HepG2 (cell line): ENCODE data around the gene FZD4. TPM values are rescaled to one million over a fixed set of nuclear protein-coding genes. Genes with fewer than 3 reads are reported as not detected.

ENCODE experiments used
- ATF4 ChIP-seq, 2 experiments: fragments of 450-650 bp in 1 of 2; sonication (generic) in 1 of 2; formaldehyde crosslinking; IDR thresholded peaks; 2 replicates each; pipeline versions ENCODE4 v1.5.0 to v1.8.0; 2020 to 2022; ENCODE audit warnings: mild to moderate bottlenecking in 1 of 2, missing genetic modification reagents in 1 of 2
- DZIP1 ChIP-seq: sonication (generic); formaldehyde crosslinking; IDR thresholded peaks from 2 replicates; pipeline ENCODE4 v1.5.0; 2020; ENCODE audit warnings: mild to moderate bottlenecking, missing genetic modification reagents
- GPBP1L1 ChIP-seq: sonication (generic); formaldehyde crosslinking; IDR thresholded peaks from 2 replicates; pipeline ENCODE4 v1.5.0; 2020; ENCODE audit warnings: mild to moderate bottlenecking, missing genetic modification reagents
- HMG20A ChIP-seq: IDR thresholded peaks from 2 replicates; pipeline ENCODE4 v1.6.1; 2016; ENCODE audit warnings: borderline replicate concordance
- NFYB ChIP-seq: sonication (generic); formaldehyde crosslinking; IDR thresholded peaks from 2 replicates; pipeline ENCODE4 v1.4.0; 2020; ENCODE audit warnings: missing genetic modification reagents
- NPAS2 ChIP-seq: sonication (generic); formaldehyde crosslinking; IDR thresholded peaks from 2 replicates; pipeline ENCODE4 v1.8.0; 2022; ENCODE audit warnings: mild to moderate bottlenecking, missing genetic modification reagents, borderline replicate concordance
- PBX2 ChIP-seq: IDR thresholded peaks from 2 replicates; pipeline ENCODE4 v1.6.1; 2016; ENCODE audit warnings: control low read depth
- ZBTB42 ChIP-seq: sonication (generic); formaldehyde crosslinking; IDR thresholded peaks from 2 replicates; pipeline ENCODE4 v1.5.0; 2020; ENCODE audit warnings: mild to moderate bottlenecking, missing genetic modification reagents
- ZFP91 ChIP-seq: sonication (generic); formaldehyde crosslinking; IDR thresholded peaks from 2 replicates; pipeline ENCODE4 v1.9.0; 2022; ENCODE audit warnings: missing genetic modification reagents, mild to moderate bottlenecking, borderline replicate concordance
- ZKSCAN8 ChIP-seq: IDR thresholded peaks from 2 replicates; pipeline ENCODE4 v1.6.1; 2016; ENCODE audit warnings: borderline replicate concordance, missing genetic modification reagents, missing compliant biosample characterization
- ZNF18 ChIP-seq: sonication (generic); formaldehyde crosslinking; IDR thresholded peaks from 2 replicates; pipeline ENCODE4 v1.8.0; 2022; ENCODE audit warnings: mild to moderate bottlenecking, missing genetic modification reagents; ENCODE audit not compliant: insufficient replicate concordance
- ZNF704 ChIP-seq: sonication (generic); formaldehyde crosslinking; IDR thresholded peaks from 2 replicates; pipeline ENCODE4 v1.8.1; 2023; ENCODE audit warnings: mild to moderate bottlenecking, inconsistent platforms, moderate library complexity, missing genetic modification reagents, borderline replicate concordance
- polyA plus RNA-seq, 8 experiments: library from polyadenylated mRNA; depleted of rRNA in 3 of 8; stranded (reverse) in 7 of 8; unstranded in 1 of 8; fragments of >200 nt; fragmentation: Illumina TruSeq in 4 of 8; extraction: Trizol in 4 of 8; gene quantifications; 2 replicates each; pipeline versions ENCODE4 v1.2.1 to v1.2.3, GENCODE V29; 2011 to 2016; ENCODE audit warnings: low read depth in 4 of 8, missing spikeins in 1 of 8, mixed read lengths in 1 of 8; ENCODE audit not compliant: insufficient read depth in 1 of 8
- total RNA-seq, 5 experiments: library from RNA; depleted of rRNA; stranded (reverse); fragments of >200 nt; fragmentation: Illumina TruSeq; extraction: Trizol; gene quantifications; 2 replicates each; pipeline ENCODE4 v1.2.3, GENCODE V29; 2016; ENCODE audit warnings: low read depth in 1 of 5

FZD4 gene
- total and polyA plus RNA-seq, 2 of the 13 experiments (the other 11 are each of a cell fraction or from before 2014, with no cell fraction given) = 46.5 to 70.4 TPM

GRCh38 chr11:86954269-86955110 is 705 bp downstream of the FZD4 start (continued):
- TF ChIP-seq NPAS2 (CRISPR knock-in tag) (no peak), ZKSCAN8 (CRISPR knock-in tag) (no peak), ATF4 (CRISPR knock-in tag; IDR thresholded peaks at IDR 0.05) (no peak), ZFP91 (no peak), DZIP1 (no peak), GPBP1L1 (no peak), PBX2 (no peak), ZNF704 (CRISPR knock-in tag) (no peak), NFYB (CRISPR knock-in tag) (no peak; the same call in 1 of the 2 replicates), ZBTB42 (no peak), ZNF18 (no peak), HMG20A (no peak)
